H9 (cell line): Measurements from ENCODE around the gene MGAT4C. TPM values are rescaled to one million over a fixed set of nuclear protein-coding genes. Genes with fewer than 3 reads are reported as not detected.

Experiments
- DNase-seq: peaks from one replicate; pipeline ENCODE4 v3.0.0-alpha.2; 2017
- H2AFZ ChIP-seq: one replicate; pipeline ENCODE4 v1.6.1; 2013; ENCODE audit warnings: mild to moderate bottlenecking, low read length, control low read depth, moderate library complexity
- H2AK5ac ChIP-seq: 2 replicates; pipeline ENCODE4 v1.6.1; 2013; ENCODE audit warnings: low read length, control low read depth, mixed read lengths; ENCODE audit not compliant: insufficient read length
- H2BK120ac ChIP-seq: one replicate; pipeline ENCODE4 v1.6.1; 2013; ENCODE audit warnings: low read depth, mild to moderate bottlenecking, low read length, control low read depth, inconsistent platforms; ENCODE audit not compliant: poor library complexity, severe bottlenecking
- H2BK12ac ChIP-seq: 2 replicates; pipeline ENCODE4 v1.6.1; 2013; ENCODE audit warnings: low read length, control low read depth, mixed read lengths, low read depth; ENCODE audit not compliant: insufficient read length
- H2BK15ac ChIP-seq: 2 replicates; pipeline ENCODE4 v1.6.1; 2013; ENCODE audit warnings: low read depth, low read length, control low read depth
- H2BK20ac ChIP-seq: one replicate; pipeline ENCODE4 v1.6.1; 2013; ENCODE audit warnings: low read depth, mild to moderate bottlenecking, low read length, control low read depth, inconsistent platforms; ENCODE audit not compliant: poor library complexity, severe bottlenecking
- H2BK5ac ChIP-seq: 2 replicates; pipeline ENCODE4 v1.6.1; 2013; ENCODE audit warnings: low read length, control low read depth, mixed read lengths; ENCODE audit not compliant: insufficient read length
- H3K14ac ChIP-seq: 2 replicates; pipeline ENCODE4 v1.6.1; 2013; ENCODE audit warnings: low read length, control low read depth; ENCODE audit not compliant: insufficient read depth
- H3K18ac ChIP-seq: 2 replicates; pipeline ENCODE4 v1.6.1; 2013; ENCODE audit warnings: low read depth, mild to moderate bottlenecking, mixed read lengths, low read length, control low read depth; ENCODE audit not compliant: insufficient read length
- H3K23ac ChIP-seq: 2 replicates; pipeline ENCODE4 v1.6.1; 2013; ENCODE audit warnings: low read length, control low read depth, mixed read lengths, low read depth; ENCODE audit not compliant: insufficient read length
- H3K23me2 ChIP-seq: 2 replicates; pipeline ENCODE4 v1.6.1; 2013; ENCODE audit warnings: low read depth, mild to moderate bottlenecking, mixed read lengths, low read length, control low read depth; ENCODE audit not compliant: insufficient read length, poor library complexity, severe bottlenecking
- H3K27ac ChIP-seq: 2 replicates; pipeline ENCODE4 v1.5.1; 2013; ENCODE audit warnings: low read length, control low read depth, mixed read lengths, low read depth; ENCODE audit not compliant: insufficient read length
- H3K27me3 ChIP-seq: 2 replicates; pipeline ENCODE4 v1.6.1; 2013; ENCODE audit warnings: low read length, control low read depth, inconsistent platforms; ENCODE audit not compliant: insufficient read depth
- H3K4ac ChIP-seq: 2 replicates; pipeline ENCODE4 v1.6.1; 2013; ENCODE audit warnings: low read depth, mild to moderate bottlenecking, control low read depth, inconsistent platforms, low read length, moderate library complexity
- H3K4me1 ChIP-seq: 2 replicates; pipeline ENCODE4 v1.6.1; 2013; ENCODE audit warnings: low read length, control low read depth, inconsistent platforms; ENCODE audit not compliant: insufficient read depth
- H3K4me2 ChIP-seq: 2 replicates; pipeline ENCODE4 v1.6.1; 2013; ENCODE audit warnings: low read length, control low read depth, mixed read lengths; ENCODE audit not compliant: insufficient read length, insufficient read depth
- H3K56ac ChIP-seq: 2 replicates; pipeline ENCODE4 v1.6.1; 2013; ENCODE audit warnings: low read depth, mild to moderate bottlenecking, mixed read lengths, low read length, control low read depth; ENCODE audit not compliant: insufficient read length
- H3K79me1 ChIP-seq: 2 replicates; pipeline ENCODE4 v1.6.1; 2013; ENCODE audit warnings: low read depth, mild to moderate bottlenecking, moderate library complexity, low read length, control low read depth, inconsistent platforms; ENCODE audit not compliant: insufficient read depth, poor library complexity, severe bottlenecking
- H3K79me2 ChIP-seq: 2 replicates; pipeline ENCODE4 v1.6.1; 2013; ENCODE audit warnings: low read length, control low read depth, inconsistent platforms; ENCODE audit not compliant: insufficient read depth
- H3K9ac ChIP-seq: 2 replicates; pipeline ENCODE4 v1.6.1; 2013; ENCODE audit warnings: low read length, control low read depth, mixed read lengths; ENCODE audit not compliant: insufficient read length; ENCODE audit errors: extremely low read depth
- H3K9me3 ChIP-seq: one replicate; pipeline ENCODE4 v1.6.1; 2013; ENCODE audit warnings: low read depth, low read length, inconsistent platforms; ENCODE audit not compliant: control insufficient read depth
- H3T11ph ChIP-seq: one replicate; pipeline ENCODE4 v1.6.1; 2013; ENCODE audit warnings: mild to moderate bottlenecking, low read length, control low read depth, inconsistent platforms
- H4K20me1 ChIP-seq: one replicate; pipeline ENCODE4 v1.6.1; 2013; ENCODE audit not compliant: control insufficient read depth, insufficient read length, insufficient read depth
- H4K5ac ChIP-seq: 2 replicates; pipeline ENCODE4 v1.6.1; 2013; ENCODE audit warnings: low read depth, mild to moderate bottlenecking, mixed read lengths, low read length, control low read depth; ENCODE audit not compliant: insufficient read length
- H4K8ac ChIP-seq: replicated peaks from 2 replicates; pipeline ENCODE4 v1.6.1; 2013; ENCODE audit warnings: low read length, control low read depth, mixed read lengths, low read depth; ENCODE audit not compliant: insufficient read length
- H4K91ac ChIP-seq: 2 replicates; pipeline ENCODE4 v1.6.1; 2013; ENCODE audit warnings: low read depth, mild to moderate bottlenecking, moderate library complexity, mixed read lengths, low read length, control low read depth; ENCODE audit not compliant: insufficient read length
- H3K27ac Mint-ChIP-seq, 3 experiments: 2 replicates in 2 of 3; 3 replicates in 1 of 3; pipeline ENCODE4 v1.8.0; 2020 to 2021; ENCODE audit warnings: mixed read lengths in 3 of 3, mild to moderate bottlenecking in 1 of 3, moderate library complexity in 1 of 3
- H3K27me3 Mint-ChIP-seq: 2 replicates; pipeline ENCODE4 v1.8.0; 2021; ENCODE audit warnings: low read depth, mild to moderate bottlenecking, moderate library complexity, mixed read lengths
- H3K36me3 Mint-ChIP-seq, 3 experiments: 2 replicates in 2 of 3; 3 replicates in 1 of 3; pipeline ENCODE4 v1.8.0; 2020 to 2021; ENCODE audit warnings: low read depth in 3 of 3, mixed read lengths in 3 of 3; ENCODE audit not compliant: insufficient read depth in 1 of 3
- H3K4me1 Mint-ChIP-seq, 2 experiments: 2 replicates each; pipeline ENCODE4 v1.8.0; 2020; ENCODE audit warnings: mixed read lengths in 2 of 2
- H3K4me3 Mint-ChIP-seq, 2 experiments: 2 replicates in 1 of 2; 3 replicates in 1 of 2; pipeline ENCODE4 v1.8.0; 2020 to 2021; ENCODE audit warnings: mild to moderate bottlenecking in 2 of 2, mixed read lengths in 2 of 2, moderate library complexity in 1 of 2
- H3K9me3 Mint-ChIP-seq, 2 experiments: 2 replicates in 1 of 2; 3 replicates in 1 of 2; pipeline ENCODE4 v1.8.0; 2020; ENCODE audit warnings: mild to moderate bottlenecking in 2 of 2, mixed read lengths in 2 of 2, moderate library complexity in 1 of 2
- CTCF ChIP-seq: fragments of 200-600 bp; sonication (generic); conservative IDR thresholded peaks from 3 replicates; pipeline ENCODE4 v1.8.0; 2021; ENCODE audit warnings: antibody characterized with exemption, mild to moderate bottlenecking
- WGBS: extraction: QIAGEN DNeasy Blood & Tissue Kit; methylation state at CpG from one replicate; pipeline ENCODE4 v1.1.7; 2013; ENCODE audit warnings: missing lambda C conversion rate, low lambda C conversion rate, mixed read lengths; ENCODE audit not compliant: insufficient read length; ENCODE audit errors: extremely low coverage; 5-methylcytosine and 5-hydroxymethylcytosine counted together
- total RNA-seq: library from RNA; stranded (reverse); gene quantifications from 2 replicates; pipeline ENCODE4 v1.2.1, GENCODE V29; 2021

The MGAT4C gene
- total RNA-seq, 1 experiment from 2014 or later: 1.3 TPM

DNA sequence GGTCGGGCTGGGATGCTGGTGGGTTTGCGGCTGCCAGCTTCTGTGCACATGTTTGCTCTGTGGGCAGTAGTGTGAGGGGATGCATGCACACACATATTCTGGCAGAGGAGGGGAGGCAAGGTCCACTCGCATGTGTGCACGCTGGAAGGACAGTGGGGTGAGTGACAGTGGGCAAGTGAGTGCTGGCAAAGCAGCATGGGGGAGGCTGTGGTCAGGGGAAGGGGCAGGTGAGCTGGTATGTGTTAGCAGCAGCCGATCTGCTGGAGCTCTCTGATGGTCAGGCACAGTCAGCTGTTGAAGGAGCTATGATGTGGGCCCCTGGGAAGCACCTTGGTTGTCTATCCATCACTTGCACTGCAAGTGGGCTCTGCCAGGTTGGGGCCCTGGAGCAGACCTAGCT lies 211.8 kb downstream of the MGAT4C start:
- no peaks in the 10 kb centered on the region for H3K9me3 ChIP-seq
- H3K4ac ChIP-seq: no peak overlapping the region
- H2AFZ ChIP-seq: no peak overlapping the region
- no peak overlapping the region for H3K18ac ChIP-seq
- H2BK5ac ChIP-seq: no peak overlapping the region
- H4K8ac ChIP-seq: no peak overlapping the region
- H3K79me2 ChIP-seq: no peaks in the 10 kb centered on the region
- DNase-seq: no peak
- no peaks in the 10 kb centered on the region for H3K79me1 ChIP-seq
- no peak for TF ChIP-seq CTCF
- no peak overlapping the region for H2BK120ac ChIP-seq
- H3K27me3 ChIP-seq: no peaks in the 10 kb centered on the region
- no peak overlapping the region for H2BK15ac ChIP-seq
- no peak overlapping the region for H3K4me2 ChIP-seq
- H3K9ac ChIP-seq: no peak overlapping the region
- no peak overlapping the region for H2BK20ac ChIP-seq
- Mint-ChIP-seq H3K27me3 (no peaks in the 10 kb centered on the region), H3K36me3 (peaks cover 25 to 41% (median 38%) of the 10 kb centered on the region in 3 experiments), H3K9me3 (peaks cover 29 to 37% of the 10 kb centered on the region in 2 experiments), H3K4me3 (no peak overlapping the region), H3K4me1 (no peaks in the 10 kb centered on the region), H3K27ac (no peak overlapping the region)
- H3T11ph ChIP-seq: no peak overlapping the region
- peak overlapping the region; percentile 34; the same call in 1 of the 2 replicates for H3K14ac ChIP-seq
- H3K4me1 ChIP-seq: no peaks in the 10 kb centered on the region
- no peak overlapping the region for H4K5ac ChIP-seq
- no peak overlapping the region for H3K23ac ChIP-seq
- no CpG with 5 or more reads among the region's 5 CpGs for WGBS
- no peak overlapping the region for H2BK12ac ChIP-seq
- H4K91ac ChIP-seq: no peak overlapping the region
- H3K27ac ChIP-seq: no peak overlapping the region
- H3K23me2 ChIP-seq: no peaks in the 10 kb centered on the region
- no peaks in the 10 kb centered on the region for H4K20me1 ChIP-seq
- no peak overlapping the region for H3K56ac ChIP-seq
- H2AK5ac ChIP-seq: no peak overlapping the region
